Progenitor cell of endocrine pancreas (in vitro differentiated cells): ENCODE data around the gene PLAC8L1. TPM values are rescaled to one million over a fixed set of nuclear protein-coding genes. Genes with fewer than 3 reads are reported as not detected.

Experiments
- DNase-seq: peaks from one replicate; pipeline ENCODE4 v3.0.0; 2021; ENCODE audit warnings: low spot score; ENCODE audit not compliant: unreplicated experiment
- H3K27ac Mint-ChIP-seq: 2 replicates; pipeline ENCODE4 v1.8.0; 2021; ENCODE audit warnings: mild to moderate bottlenecking, moderate library complexity, mixed read lengths
- H3K27me3 Mint-ChIP-seq: 2 replicates; pipeline ENCODE4 v1.8.0; 2021; ENCODE audit warnings: mixed read lengths
- H3K36me3 Mint-ChIP-seq: 2 replicates; pipeline ENCODE4 v1.8.0; 2022; ENCODE audit warnings: mixed read lengths; ENCODE audit not compliant: insufficient read depth
- H3K4me1 Mint-ChIP-seq: 2 replicates; pipeline ENCODE4 v1.8.0; 2021; ENCODE audit warnings: low read depth, mixed read lengths
- H3K4me3 Mint-ChIP-seq: 2 replicates; pipeline ENCODE4 v1.8.0; 2021; ENCODE audit warnings: low read depth, mild to moderate bottlenecking, moderate library complexity, mixed read lengths
- H3K9me3 Mint-ChIP-seq: 2 replicates; pipeline ENCODE4 v1.8.0; 2021; ENCODE audit warnings: low read depth, mixed read lengths
- CTCF ChIP-seq: fragments of 200-600 bp; sonication (generic); IDR thresholded peaks from one replicate; pipeline ENCODE4 v1.5.0; 2021; ENCODE audit warnings: antibody characterized with exemption, mild to moderate bottlenecking; ENCODE audit not compliant: unreplicated experiment
- total RNA-seq: library from RNA; stranded (reverse); gene quantifications from 2 replicates; pipeline ENCODE4 v1.2.1, GENCODE V29; 2021

PLAC8L1 gene
- total RNA-seq, 1 donor from 2014 or later = 2.0 TPM

DNA sequence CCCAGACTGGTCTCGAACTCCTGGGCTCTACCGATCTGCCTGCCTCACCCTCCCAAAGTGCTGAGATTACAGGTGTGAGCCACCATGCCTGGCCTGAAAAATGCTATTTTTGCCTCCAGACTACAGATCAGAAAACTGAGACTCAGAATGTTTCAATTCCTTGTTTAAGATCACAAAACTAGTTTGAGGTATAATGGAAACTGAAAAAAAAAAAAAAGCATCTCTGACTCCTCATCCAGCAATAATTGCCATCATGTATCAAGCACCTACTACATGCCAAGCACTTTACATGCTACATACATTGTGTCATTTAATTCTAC, 35.6 kb downstream of the PLAC8L1 start:
- Mint-ChIP-seq H3K27me3 (peaks cover 21% of the 10 kb centered on the region), H3K27ac (no peak overlapping the region), H3K9me3 (no peaks in the 10 kb centered on the region), H3K4me1 (peaks cover 10% of the 10 kb centered on the region), H3K4me3 (no peak overlapping the region), H3K36me3 (peaks cover 5% of the 10 kb centered on the region)
- no peak for TF ChIP-seq CTCF
- no peak for DNase-seq

DNA sequence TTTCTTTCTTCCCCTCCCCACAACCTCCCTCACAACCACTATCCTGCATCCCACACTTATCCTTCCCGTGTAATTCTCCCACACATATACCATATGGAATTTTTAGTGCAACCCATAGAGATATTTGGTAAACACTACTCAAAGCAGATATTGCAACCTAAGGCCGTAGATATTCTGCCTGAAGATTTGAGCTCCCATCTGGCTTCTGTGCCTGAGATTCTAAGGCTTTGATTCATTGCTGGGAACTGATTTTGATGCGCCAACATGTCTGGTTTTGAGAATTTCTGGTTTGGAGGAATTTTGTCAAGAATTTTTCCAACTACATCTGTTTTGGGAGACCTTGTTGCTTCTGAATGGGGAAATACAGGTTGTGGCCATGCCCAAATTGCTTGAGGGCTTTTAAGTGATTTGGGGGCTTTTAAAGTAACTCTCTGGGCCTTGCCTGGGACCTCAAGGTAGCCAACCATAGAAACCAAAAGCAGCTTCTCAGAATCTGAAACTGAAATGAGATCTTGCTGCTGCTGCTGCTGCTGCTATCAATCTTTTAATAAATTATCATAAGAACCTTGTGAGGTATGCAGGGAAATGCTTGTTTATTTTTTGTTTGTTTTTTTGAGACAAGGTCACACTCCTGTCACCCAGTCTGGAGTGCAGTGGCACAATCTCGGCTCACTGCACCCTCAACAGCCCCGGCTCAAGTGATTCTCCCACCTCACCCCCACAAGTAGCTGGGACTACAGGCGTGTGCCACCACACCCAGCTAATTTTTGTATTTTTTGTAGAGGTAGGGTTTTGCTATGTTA, 36.2 kb downstream of the PLAC8L1 start:
- H3K4me3 Mint-ChIP-seq = no peak overlapping the region
- no peak overlapping the region for H3K27ac Mint-ChIP-seq
- H3K4me1 Mint-ChIP-seq = peaks cover 10% of the 10 kb centered on the region
- TF ChIP-seq CTCF = no peak
- no peaks in the 10 kb centered on the region for H3K9me3 Mint-ChIP-seq
- no peak for DNase-seq
- H3K27me3 Mint-ChIP-seq = peaks cover 17% of the 10 kb centered on the region
- H3K36me3 Mint-ChIP-seq = peaks cover 5% of the 10 kb centered on the region

DNA sequence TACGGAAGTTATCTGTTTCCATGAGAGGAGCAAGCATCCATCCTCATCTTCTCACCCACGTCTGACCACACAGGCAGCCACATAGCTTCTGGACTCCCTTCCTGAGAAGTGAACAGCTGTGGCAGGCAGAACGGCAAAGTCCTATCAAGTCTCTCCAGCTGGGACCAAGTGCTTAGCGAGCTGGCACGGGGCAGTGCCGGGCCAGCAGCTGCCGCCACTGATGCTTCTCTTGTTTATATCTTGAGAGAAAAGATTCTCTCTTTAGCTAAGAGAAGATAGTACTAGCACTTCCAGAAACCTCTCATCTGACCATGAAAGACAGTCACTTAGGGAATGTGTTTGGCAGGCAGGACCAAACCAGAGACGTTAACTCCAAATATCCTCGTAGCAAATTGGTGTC, 37.2 kb downstream of the PLAC8L1 start:
- TF ChIP-seq CTCF = no peak
- no peak overlapping the region for H3K27ac Mint-ChIP-seq
- no peak for DNase-seq
- peaks cover 9% of the 10 kb centered on the region for H3K27me3 Mint-ChIP-seq
- H3K4me1 Mint-ChIP-seq = peaks cover 5% of the 10 kb centered on the region
- no peaks in the 10 kb centered on the region for H3K9me3 Mint-ChIP-seq
- peaks cover 5% of the 10 kb centered on the region for H3K36me3 Mint-ChIP-seq
- H3K4me3 Mint-ChIP-seq = no peak overlapping the region

GRCh38 chr5:146066968-146067367, 38.4 kb downstream of the PLAC8L1 start:
- Mint-ChIP-seq H3K4me3 (no peak overlapping the region), H3K36me3 (peaks cover 5% of the 10 kb centered on the region), H3K27me3 (peaks cover 7% of the 10 kb centered on the region), H3K9me3 (no peaks in the 10 kb centered on the region), H3K4me1 (peaks cover 3% of the 10 kb centered on the region), H3K27ac (no peak overlapping the region)
- TF ChIP-seq CTCF = no peak
- DNase-seq = no peak

DNA sequence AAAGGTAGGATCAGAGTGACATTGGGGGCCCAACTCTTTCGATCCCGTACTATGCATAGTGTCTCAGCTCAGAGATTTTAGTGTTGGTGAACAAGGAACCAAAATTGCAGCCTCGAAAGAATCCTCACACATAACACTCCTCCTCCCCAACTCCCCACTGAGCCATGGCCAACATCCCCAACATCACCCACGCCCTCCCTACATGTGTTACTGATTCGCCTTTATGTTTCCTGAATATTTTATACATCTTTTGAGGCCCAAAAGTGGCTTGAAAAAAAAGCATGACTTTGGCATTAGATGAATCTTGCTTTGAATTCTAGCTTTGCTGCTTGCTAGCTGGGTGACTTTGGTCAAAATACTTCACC, 45.2 kb downstream of the PLAC8L1 start:
- no peak for TF ChIP-seq CTCF
- no peak overlapping the region for H3K4me3 Mint-ChIP-seq

More for the DNA sequence above, 45.2 kb downstream of the PLAC8L1 start:
- H3K36me3 Mint-ChIP-seq = peaks cover 13% of the 10 kb centered on the region
- peaks cover 2% of the 10 kb centered on the region for H3K4me1 Mint-ChIP-seq
- no peak for DNase-seq
- H3K9me3 Mint-ChIP-seq = no peaks in the 10 kb centered on the region
- no peak overlapping the region for H3K27ac Mint-ChIP-seq
- H3K27me3 Mint-ChIP-seq = no peaks in the 10 kb centered on the region
